ENCODE data around the gene C10orf67. TPM values are rescaled to one million over a fixed set of nuclear protein-coding genes. Genes with fewer than 3 reads are reported as not detected.

The C10orf67 gene
- total and polyA plus RNA-seq, 2 of the 8 experiments (the other 6 are each of a cell fraction or from before 2014, with no cell fraction given): 0.05 to 0.11 TPM

GRCh38 chr10:23191764-23192711 is 152.6 kb downstream of the C10orf67 start, which contains the start of gene PTF1A:
Gene PTF1A (plus strand): TSS chr10:23192312. CDS start chr10:23192531, 219 bp downstream.
- Histone ChIP-seq H3K4me1 (replicated peaks in 1 of 4; ENCODE audit: control insufficient read depth in 3 of 4, insufficient read depth in 4 of 4, low read length in 3 of 4) (peaks cover 4 to 15% (median 10%) of the 10 kb centered on the region in 4 experiments), H4K91ac (replicated peaks; ENCODE audit: insufficient read length, low read length) (no peak within 1 kb of the TSS), H3K4ac (replicated peaks; ENCODE audit: insufficient read length, low read depth, low read length) (no peak within 1 kb of the TSS), H4K5ac (ENCODE audit: insufficient read length, low read depth, low read length) (no peak within 1 kb of the TSS), H3K27ac (ENCODE audit: low read depth, low read length) (no peak within 1 kb of the TSS), H2BK120ac (replicated peaks; ENCODE audit: low read depth, low read length) (no peak within 1 kb of the TSS), H2BK12ac (ENCODE audit: low read depth, low read length) (no peak within 1 kb of the TSS; the same call in 1 of the 2 replicates), H3K4me2 (ENCODE audit: insufficient read depth in 1 of 2, low read depth in 2 of 2, low read length in 2 of 2) (peak within 1 kb of the TSS; percentile 65 to 76), H3K14ac (ENCODE audit: insufficient read length) (no peak within 1 kb of the TSS), H3K9ac (replicated peaks in 1 of 4; ENCODE audit: extremely low read depth in 1 of 4, low read depth in 3 of 4, low read length in 3 of 4) (no peak within 1 kb of the TSS), H3K4me3 (ENCODE audit: extremely low read depth in 1 of 4, insufficient read depth in 2 of 4, low read depth in 3 of 4, low read length in 4 of 4) (peak within 1 kb of the TSS; percentile 17 to 54 (median 25); a peak in 7 of 8 replicates), H3K18ac (ENCODE audit: extremely low read depth, low read length) (no peak within 1 kb of the TSS; the same call in 1 of the 2 replicates), H2BK15ac (ENCODE audit: low read length) (no peak within 1 kb of the TSS), H2AK5ac (ENCODE audit: low read depth, low read length) (no peak within 1 kb of the TSS), H4K8ac (ENCODE audit: extremely low read depth, insufficient read depth, low read length) (peak within 1 kb of the TSS; percentile 82), H2AFZ (ENCODE audit: low read length) (peak within 1 kb of the TSS; percentile 65; the same call in 1 of the 2 replicates), H2BK5ac (ENCODE audit: low read depth, low read length) (no peak within 1 kb of the TSS), H4K20me1 (replicated peaks in 1 of 2; ENCODE audit: control insufficient read depth in 1 of 2, insufficient read depth in 2 of 2, low read length in 2 of 2) (peaks cover 13 to 28% of the 10 kb centered on the region in 2 experiments), H3K23me2 (ENCODE audit: low read depth, low read length) (peaks cover 5% of the 10 kb centered on the region; the same call in 1 of the 2 replicates), H3K36me3 (ENCODE audit: control insufficient read depth in 2 of 4, insufficient read depth in 4 of 4, low read length in 3 of 4) (peaks cover 0 to 13% (median 0%) of the 10 kb centered on the region in 4 experiments; a peak in 1 of 8 replicates), H3K27me3 (replicated peaks in 1 of 4; ENCODE audit: control insufficient read depth in 3 of 4, extremely low read depth in 1 of 4, insufficient read depth in 3 of 4, low read length in 3 of 4) (peaks cover 95 to 100% (median 99%) of the 10 kb centered on the region in 4 experiments), H3K9me3 (ENCODE audit: insufficient read depth in 2 of 2, low read depth in 1 of 2, low read length in 1 of 2) (no peaks in the 10 kb centered on the region), H3K79me1 (ENCODE audit: low read depth, low read length) (no peaks in the 10 kb centered on the region), H3K79me2 (ENCODE audit: control insufficient read depth in 1 of 2, insufficient read depth in 2 of 2, low read length in 2 of 2) (no peaks in the 10 kb centered on the region), H3K56ac (replicated peaks; ENCODE audit: insufficient read length, low read depth, low read length) (no peak within 1 kb of the TSS), H2BK20ac (ENCODE audit: low read length) (no peak within 1 kb of the TSS), H3K23ac (ENCODE audit: insufficient read length) (no peak within 1 kb of the TSS)
- 0% methylated on average over 52 of the region's 107 CpGs; no CpG with 5 or more reads in 1 of the 2 experiments for WGBS, 2 experiments (ENCODE audit: extremely low coverage in 1 of 2, insufficient coverage in 1 of 2, insufficient read length in 1 of 2, insufficient replicate concordance in 2 of 2, low coverage in 1 of 2, low lambda C conversion rate in 2 of 2, missing lambda C conversion rate in 1 of 2)
- TF ChIP-seq SUZ12 (IDR thresholded peaks at IDR 0.05; ENCODE audit: low read length) (peak; percentile 82), JUN (IDR thresholded peaks at IDR 0.05; ENCODE audit: low read depth, low read length) (no peak), EZH2 (IDR thresholded peaks at IDR 0.05; ENCODE audit: low read depth, low read length, severe bottlenecking) (peak; percentile 93), RBBP5 (IDR thresholded peaks at IDR 0.05; ENCODE audit: borderline replicate concordance, low read depth, low read length) (0 out of 2 replicates have a peak, but pooled peaks have one; percentile 23), E2F6 (IDR thresholded peaks at IDR 0.05) (peak; percentile 44), KDM4A (IDR thresholded peaks at IDR 0.05; ENCODE audit: low read depth, low read length, severe bottlenecking) (peak; percentile 27), GABPA (IDR thresholded peaks at IDR 0.05; ENCODE audit: borderline replicate concordance, insufficient read depth, low read length) (no peak)
- no peak for FAIRE-seq
- CTCF ChIA-PET (ENCODE audit: partially characterized antibody): interaction anchor here (0.5 to 1.9 kb wide), 6 partner anchors 14 to 102 kb away, joined by 3 to 9 read pairs (median 4); no protein-coding TSS in a partner anchor
- POLR2A ChIA-PET (ENCODE audit: partially characterized antibody): interaction anchor here (1.2 kb wide), 1 partner anchor 19 kb away, joined by 3 read pairs; no protein-coding TSS in a partner anchor
- DNase-seq (ENCODE audit: low read depth in 1 of 2, low spot score in 2 of 2): peak in 1 of 2 experiments; percentile 60

All from H1 (cell line).